Osteocyte (in vitro differentiated cells): Measurements from ENCODE around the gene CRYBB2. TPM values are rescaled to one million over a fixed set of nuclear protein-coding genes. Genes with fewer than 3 reads are reported as not detected.

Experiments
- DNase-seq: peaks from one replicate; pipeline ENCODE4 v3.0.0; 2021; ENCODE audit warnings: mixed read lengths; ENCODE audit not compliant: unreplicated experiment; ENCODE audit errors: extremely low spot score
- H3K27ac Mint-ChIP-seq: one replicate; pipeline ENCODE4 v1.8.0; 2021; ENCODE audit warnings: mild to moderate bottlenecking, mixed read lengths; ENCODE audit not compliant: unreplicated experiment
- H3K27me3 Mint-ChIP-seq: one replicate; pipeline ENCODE4 v1.8.0; 2021; ENCODE audit warnings: mixed read lengths; ENCODE audit not compliant: unreplicated experiment
- H3K36me3 Mint-ChIP-seq: one replicate; pipeline ENCODE4 v1.8.0; 2021; ENCODE audit warnings: mixed read lengths; ENCODE audit not compliant: unreplicated experiment
- H3K4me1 Mint-ChIP-seq: one replicate; pipeline ENCODE4 v1.8.0; 2021; ENCODE audit warnings: mixed read lengths; ENCODE audit not compliant: unreplicated experiment
- H3K4me3 Mint-ChIP-seq: one replicate; pipeline ENCODE4 v1.8.0; 2021; ENCODE audit warnings: mild to moderate bottlenecking, moderate library complexity, mixed read lengths; ENCODE audit not compliant: unreplicated experiment
- H3K9me3 Mint-ChIP-seq: one replicate; pipeline ENCODE4 v1.8.0; 2021; ENCODE audit warnings: mixed read lengths; ENCODE audit not compliant: unreplicated experiment
- total RNA-seq: library from RNA; stranded (reverse); gene quantifications from 2 replicates; pipeline ENCODE4 v1.2.1, GENCODE V29; 2021
- TF ChIP-seq, protein P1 (sequence below): fragments of 200-600 bp; sonication (generic); IDR thresholded peaks from 2 replicates; pipeline ENCODE4 v1.5.0; 2021; ENCODE audit warnings: antibody characterized with exemption, mild to moderate bottlenecking, moderate library complexity

The CRYBB2 gene
- total RNA-seq, 1 donor from 2014 or later, result not detected

DNA sequence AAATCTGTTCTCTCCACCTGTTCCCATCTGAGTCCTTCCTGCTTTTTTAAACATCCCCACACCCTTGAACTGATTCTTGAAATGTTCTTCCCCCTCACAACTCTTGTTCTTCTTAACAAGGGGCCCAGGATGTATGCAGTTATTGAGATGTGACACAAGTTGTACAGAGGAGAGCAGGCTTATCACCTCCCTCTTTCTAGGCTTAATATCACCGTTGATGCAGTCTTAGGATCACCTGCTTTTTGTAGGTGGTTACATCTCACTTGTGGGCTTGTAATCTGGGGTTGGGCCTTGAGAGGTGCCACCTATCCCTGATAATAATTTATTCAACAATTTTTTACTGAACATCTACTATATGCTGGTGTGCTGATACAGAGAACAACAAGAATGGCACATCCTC lies 13.6 kb upstream of the CRYBB2 start:
- Mint-ChIP-seq H3K27ac (no peak overlapping the region), H3K4me3 (no peak overlapping the region), H3K27me3 (peaks cover 4% of the 10 kb centered on the region), H3K36me3 (no peaks in the 10 kb centered on the region), H3K4me1 (no peaks in the 10 kb centered on the region), H3K9me3 (no peaks in the 10 kb centered on the region)
- TF ChIP-seq, protein P1, sequence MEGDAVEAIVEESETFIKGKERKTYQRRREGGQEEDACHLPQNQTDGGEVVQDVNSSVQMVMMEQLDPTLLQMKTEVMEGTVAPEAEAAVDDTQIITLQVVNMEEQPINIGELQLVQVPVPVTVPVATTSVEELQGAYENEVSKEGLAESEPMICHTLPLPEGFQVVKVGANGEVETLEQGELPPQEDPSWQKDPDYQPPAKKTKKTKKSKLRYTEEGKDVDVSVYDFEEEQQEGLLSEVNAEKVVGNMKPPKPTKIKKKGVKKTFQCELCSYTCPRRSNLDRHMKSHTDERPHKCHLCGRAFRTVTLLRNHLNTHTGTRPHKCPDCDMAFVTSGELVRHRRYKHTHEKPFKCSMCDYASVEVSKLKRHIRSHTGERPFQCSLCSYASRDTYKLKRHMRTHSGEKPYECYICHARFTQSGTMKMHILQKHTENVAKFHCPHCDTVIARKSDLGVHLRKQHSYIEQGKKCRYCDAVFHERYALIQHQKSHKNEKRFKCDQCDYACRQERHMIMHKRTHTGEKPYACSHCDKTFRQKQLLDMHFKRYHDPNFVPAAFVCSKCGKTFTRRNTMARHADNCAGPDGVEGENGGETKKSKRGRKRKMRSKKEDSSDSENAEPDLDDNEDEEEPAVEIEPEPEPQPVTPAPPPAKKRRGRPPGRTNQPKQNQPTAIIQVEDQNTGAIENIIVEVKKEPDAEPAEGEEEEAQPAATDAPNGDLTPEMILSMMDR, result no peak
- no peak for DNase-seq

DNA sequence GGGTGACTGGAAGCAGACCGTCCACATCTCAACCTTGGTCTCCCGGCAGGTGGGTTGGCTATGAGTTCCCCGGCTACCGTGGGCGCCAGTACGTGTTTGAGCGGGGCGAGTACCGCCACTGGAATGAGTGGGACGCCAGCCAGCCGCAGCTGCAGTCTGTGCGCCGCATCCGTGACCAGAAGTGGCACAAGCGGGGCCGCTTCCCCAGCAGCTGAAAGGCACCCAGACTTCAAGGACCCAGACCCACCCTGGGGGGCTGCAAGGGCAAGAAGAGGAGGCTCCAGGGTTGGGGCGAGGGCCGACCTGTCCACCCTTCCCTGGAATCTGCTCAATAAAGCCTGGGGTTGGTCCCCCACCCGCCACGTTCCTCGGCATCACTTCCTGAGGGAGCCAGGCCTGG lies 12.4 kb upstream of the CRYBB2 start:
- no peak for DNase-seq
- Mint-ChIP-seq H3K27me3 (peaks cover 4% of the 10 kb centered on the region), H3K4me1 (no peaks in the 10 kb centered on the region), H3K36me3 (no peaks in the 10 kb centered on the region), H3K27ac (no peak overlapping the region), H3K9me3 (no peaks in the 10 kb centered on the region), H3K4me3 (no peak overlapping the region)
- TF ChIP-seq, protein P1, result no peak

DNA sequence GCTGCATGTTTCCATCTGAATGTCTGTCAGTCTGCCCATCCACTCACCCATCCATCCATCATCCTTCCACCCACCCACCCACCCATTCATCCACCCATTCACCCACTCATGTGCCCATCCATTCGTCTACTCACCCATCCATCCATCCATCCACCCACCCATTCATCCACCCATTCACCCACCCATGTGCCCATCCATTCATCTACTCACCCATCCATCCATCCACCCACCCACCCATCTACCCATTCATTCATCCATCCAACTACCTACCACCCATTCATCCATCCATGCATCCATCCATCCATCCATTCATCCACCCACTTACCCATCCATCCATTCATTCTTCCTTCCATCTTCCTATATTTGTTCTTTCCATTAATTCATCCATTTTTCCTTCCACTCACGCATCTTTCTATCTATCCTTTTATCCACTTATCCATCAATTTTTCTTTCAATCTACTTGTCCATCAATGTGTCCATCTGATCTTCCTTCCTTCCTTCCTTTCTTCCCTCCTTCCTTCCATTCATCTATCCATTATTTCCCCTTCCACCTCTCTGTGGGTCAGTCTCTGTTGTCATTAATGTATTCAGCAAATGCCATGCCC lies 11.8 kb upstream of the CRYBB2 start:
- no peaks in the 10 kb centered on the region for H3K9me3 Mint-ChIP-seq
- no peak overlapping the region for H3K27ac Mint-ChIP-seq
- H3K27me3 Mint-ChIP-seq, result peaks cover 4% of the 10 kb centered on the region
- TF ChIP-seq, protein P1, result no peak
- H3K4me1 Mint-ChIP-seq, result no peaks in the 10 kb centered on the region
- no peaks in the 10 kb centered on the region for H3K36me3 Mint-ChIP-seq
- no peak overlapping the region for H3K4me3 Mint-ChIP-seq
- no peak for DNase-seq

DNA sequence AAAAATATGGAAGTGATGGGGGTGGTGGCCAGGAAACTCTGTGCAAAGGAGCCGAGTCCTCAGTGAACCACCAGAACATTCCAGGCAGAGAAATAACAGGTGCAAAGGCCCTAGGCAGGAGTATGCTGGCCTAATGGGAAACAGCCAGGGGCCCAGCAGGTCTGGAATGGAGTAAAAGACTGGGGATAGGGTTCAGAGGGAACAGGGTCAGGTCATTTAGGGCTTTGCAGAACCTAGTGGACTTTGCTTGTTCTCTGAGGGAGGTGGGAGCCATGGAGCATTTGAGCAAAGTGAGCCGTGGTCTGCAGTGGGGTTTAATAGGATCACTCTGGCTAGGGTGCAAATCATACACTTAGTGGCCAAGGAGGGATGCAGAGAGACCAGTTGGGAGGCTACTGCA lies 11.1 kb upstream of the CRYBB2 start:
- TF ChIP-seq, protein P1, result no peak
- peaks cover 4% of the 10 kb centered on the region for H3K27me3 Mint-ChIP-seq
- no peaks in the 10 kb centered on the region for H3K4me1 Mint-ChIP-seq
- H3K36me3 Mint-ChIP-seq, result no peaks in the 10 kb centered on the region
- H3K9me3 Mint-ChIP-seq, result peaks cover 4% of the 10 kb centered on the region
- H3K4me3 Mint-ChIP-seq, result no peak overlapping the region
- no peak for DNase-seq
- H3K27ac Mint-ChIP-seq, result no peak overlapping the region

DNA sequence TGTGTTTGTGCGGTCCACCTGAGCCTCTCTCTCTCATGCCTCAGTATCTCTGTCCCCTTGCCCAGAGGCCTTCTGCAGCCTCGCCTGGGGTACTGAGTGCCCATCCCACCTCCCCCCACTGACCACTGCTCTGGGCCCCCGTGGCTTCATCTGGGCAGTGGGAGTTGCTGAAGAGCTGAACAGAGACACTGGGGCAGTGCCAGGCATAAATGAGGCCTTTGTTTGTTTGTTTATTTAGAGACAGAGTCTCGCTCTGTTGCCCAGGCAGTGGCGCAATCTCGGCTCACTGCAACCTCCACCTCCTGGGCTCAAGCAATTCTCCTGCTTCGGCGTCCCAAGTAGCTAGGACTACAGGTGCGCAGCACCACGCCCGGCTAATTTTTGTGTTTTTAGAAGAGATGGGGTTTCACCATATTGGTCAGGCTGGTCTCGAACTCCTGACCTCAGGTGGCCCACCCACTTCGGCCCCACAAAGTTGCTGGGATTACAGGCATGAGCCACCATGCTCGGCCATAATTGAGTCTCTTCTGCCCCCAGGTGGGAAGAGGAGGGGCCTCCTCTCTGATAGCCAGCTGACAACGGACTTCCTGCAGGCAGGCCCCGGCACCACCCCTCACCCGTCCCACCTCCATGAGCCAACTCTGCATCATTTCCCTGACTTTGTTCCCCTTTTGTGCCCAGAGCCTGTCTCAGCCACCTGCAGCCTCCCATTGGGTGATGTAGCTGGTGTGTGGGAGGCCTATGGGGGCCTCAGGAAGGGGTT lies 10.5 kb upstream of the CRYBB2 start:
- no peak for DNase-seq
- no peak overlapping the region for H3K4me3 Mint-ChIP-seq
- no peaks in the 10 kb centered on the region for H3K36me3 Mint-ChIP-seq
- H3K27me3 Mint-ChIP-seq, result peaks cover 4% of the 10 kb centered on the region
- peaks cover 6% of the 10 kb centered on the region for H3K9me3 Mint-ChIP-seq
- H3K27ac Mint-ChIP-seq, result no peak overlapping the region
- H3K4me1 Mint-ChIP-seq, result no peaks in the 10 kb centered on the region
- TF ChIP-seq, protein P1, result no peak
